GM19455 (cell line): ENCODE measurements around the gene DOC2B.
"Not testable (repeated sequence)": the region's sequence is repeated elsewhere in the genome, so short reads cannot be mapped to it uniquely, and the experiment has no call there.

Source experiments
- ATAC-seq: cut with Tn5 transposase; IDR thresholded peaks from one replicate; pipeline ENCODE4 v1.9.1; 2021; ENCODE audit not compliant: unreplicated experiment

DOC2B gene

DNA sequence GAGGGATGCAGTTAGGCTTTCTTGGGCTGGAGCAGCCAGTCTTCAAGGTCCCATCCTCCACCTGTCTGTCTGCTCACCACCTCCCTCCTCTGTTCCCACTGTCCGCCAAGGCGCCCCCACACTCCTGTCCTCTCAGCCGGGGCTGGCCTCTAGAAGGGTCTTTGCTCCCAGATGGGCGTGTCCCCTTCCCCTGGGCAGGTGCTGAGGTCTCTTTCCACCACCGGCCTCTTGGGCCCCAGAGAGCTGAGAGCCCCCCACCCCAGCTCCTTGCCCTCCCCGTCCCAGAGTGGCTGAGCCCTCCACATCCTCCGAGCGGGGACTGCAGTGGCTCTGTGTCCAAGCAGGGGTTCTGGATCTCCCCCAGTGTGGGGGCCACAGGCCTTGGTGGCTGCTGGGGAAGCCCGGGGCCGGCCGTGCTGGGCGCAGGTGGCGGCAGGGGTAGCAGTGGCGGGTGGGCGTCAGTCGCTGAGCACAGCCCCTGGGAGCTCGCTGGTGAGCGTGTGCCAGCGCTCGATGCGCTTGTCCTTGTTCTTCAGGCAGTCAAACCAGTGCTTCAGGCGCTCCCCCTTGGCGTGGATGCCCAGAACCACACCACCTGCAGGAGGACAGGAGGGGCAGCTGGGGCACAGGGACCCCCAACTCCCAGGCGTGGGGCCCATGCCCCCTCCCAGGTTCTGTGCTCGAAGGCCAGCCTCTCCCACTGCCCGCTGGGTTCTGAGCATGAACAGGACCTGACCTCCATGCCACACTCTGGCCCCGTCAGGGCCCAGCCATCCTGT is 34.3 kb downstream of the DOC2B start:
- ATAC-seq = no peak

DNA sequence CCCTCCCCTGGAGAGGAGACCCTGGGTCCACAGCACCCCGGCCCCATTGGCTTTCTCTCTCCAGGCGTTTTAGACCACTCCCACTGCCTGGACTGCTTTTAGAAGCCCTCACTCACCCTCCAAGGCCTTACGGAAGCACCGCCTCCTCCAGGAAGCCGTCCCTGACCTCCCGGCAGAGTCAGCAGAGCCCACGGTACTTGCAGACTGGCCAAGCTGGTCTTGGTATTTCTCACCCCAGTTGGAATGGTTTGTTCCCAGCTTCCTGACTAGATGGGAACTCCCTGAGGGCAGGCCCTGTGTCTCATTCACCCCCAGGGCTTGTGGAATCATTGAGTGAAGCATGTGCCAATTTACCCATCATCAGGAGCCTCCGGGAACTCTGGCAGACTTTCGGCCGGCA is 34.9 kb downstream of the DOC2B start:
- no peak for ATAC-seq

DNA sequence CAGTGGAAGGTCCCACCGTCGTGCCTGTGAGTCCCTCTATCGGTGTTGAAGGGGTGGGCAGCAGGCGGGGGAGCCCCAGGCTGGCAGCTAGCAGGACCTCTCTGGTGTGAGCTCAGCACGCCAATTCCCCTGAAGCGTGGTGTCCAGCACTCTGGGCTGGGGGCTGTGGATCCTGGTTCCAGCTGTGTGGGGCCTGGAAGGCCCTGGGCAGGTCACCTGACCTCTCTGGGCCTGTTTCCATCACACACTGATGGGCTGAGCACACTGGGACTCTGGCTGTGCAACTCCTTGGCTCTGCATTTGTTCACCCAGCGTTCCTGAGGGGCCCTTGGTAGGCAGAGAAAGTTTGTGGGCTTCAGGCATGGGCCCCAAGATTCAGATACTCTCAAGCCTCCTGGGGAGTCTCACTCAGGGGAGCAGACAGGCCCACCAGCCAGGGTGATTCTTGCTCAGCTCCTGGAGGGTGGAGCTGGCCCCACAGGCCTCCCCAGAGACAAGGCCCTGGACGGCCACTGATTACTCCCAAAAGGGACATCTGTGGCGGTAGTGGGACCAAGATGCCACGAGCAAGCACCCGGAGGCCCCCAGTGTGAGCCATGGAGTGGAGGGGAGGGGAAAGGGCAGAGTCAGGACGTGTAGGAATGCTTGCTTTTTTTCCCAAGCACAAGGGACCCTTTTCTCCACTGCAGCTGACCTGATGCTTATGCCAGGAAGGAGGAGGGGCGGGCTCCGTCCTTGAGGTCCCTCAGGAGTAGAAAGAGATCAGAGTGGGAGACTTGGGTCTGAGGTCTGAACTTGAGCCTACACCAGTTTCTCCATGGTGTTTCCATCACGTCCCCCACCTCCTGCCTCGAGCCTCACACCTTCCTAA is 35.5 kb downstream of the DOC2B start:
- no peak for ATAC-seq

DNA sequence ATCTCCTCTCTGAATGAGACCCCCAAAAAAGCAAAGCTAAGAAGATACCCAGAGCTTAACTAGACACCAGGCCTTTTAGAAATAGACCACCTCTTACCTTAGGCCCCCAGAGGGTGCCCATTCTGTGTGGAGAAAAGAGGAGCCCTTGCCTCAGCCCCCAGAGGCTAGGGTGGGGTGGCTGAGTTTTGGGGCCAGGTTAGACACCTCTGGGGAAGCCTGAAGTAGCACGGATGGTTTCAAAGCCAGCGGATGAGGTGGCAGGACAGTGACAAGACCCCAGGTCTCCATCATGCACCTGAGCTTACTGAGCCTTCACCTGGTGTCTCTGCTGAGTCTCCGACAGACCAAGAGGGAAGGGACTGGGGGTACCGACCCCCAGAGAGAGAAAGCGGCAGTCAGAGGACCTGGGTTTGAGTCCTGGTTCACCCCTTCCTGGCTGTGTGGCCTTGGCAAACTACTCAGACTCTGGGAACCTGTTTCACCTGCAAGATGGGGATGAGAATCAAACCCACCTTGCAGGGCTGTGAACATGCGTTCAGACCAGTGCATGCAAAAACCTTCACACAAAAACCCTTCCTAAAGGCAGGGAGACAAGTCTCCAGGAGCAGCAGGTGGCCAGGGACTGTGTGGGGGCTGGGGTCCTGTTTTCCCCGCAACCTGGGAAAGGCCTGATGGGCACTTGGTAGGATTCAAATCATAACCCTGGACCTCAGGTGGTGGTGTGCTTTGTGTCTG is 36.3 kb downstream of the DOC2B start:
- no peak for ATAC-seq

GRCh38 chr17:143785-144281 is 37.6 kb downstream of the DOC2B start:
- ATAC-seq = no peak

DNA sequence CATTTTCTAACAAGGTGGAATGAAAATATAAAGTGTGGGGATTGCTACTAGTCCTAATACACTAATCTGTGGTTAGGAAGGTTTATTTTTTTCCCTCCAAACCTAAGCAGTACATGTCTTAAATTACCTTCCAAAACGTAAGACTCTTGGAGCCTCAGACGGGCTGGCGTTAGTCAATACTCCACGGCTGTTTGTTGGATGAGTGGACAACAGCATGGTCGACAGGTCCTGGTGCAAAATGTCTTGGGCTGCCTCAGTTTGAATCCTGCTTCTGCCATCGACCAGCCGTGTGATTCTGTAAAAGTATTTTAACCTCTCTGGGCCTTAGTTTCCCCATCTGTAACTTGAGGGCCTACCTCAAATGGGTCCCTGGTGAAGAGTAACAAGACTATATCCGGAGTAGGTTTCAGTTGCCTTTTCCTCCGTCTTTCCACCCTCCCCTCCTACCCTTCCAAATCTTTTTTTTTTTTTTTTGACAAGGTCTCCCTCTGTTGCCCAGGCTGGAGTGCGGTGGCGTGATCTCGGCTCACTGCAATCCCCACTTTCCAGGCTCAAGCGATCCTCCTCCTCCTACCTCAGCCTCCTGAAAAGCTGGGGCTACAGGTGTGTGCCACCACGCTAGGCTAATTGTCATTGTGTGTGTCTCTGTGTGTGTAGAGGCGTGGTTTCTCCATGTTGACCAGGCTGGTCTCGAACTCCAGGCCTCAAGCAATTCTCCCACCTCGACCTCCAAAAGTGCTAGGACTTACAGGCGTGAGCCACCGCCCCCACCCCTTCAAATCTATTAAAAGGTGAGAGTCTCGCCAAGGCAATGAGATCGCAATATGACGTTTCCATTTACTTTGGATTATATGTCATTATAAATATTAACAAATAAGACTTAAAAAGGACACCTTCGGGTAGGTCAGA is 38.3 kb downstream of the DOC2B start:
- ATAC-seq = no peak

DNA sequence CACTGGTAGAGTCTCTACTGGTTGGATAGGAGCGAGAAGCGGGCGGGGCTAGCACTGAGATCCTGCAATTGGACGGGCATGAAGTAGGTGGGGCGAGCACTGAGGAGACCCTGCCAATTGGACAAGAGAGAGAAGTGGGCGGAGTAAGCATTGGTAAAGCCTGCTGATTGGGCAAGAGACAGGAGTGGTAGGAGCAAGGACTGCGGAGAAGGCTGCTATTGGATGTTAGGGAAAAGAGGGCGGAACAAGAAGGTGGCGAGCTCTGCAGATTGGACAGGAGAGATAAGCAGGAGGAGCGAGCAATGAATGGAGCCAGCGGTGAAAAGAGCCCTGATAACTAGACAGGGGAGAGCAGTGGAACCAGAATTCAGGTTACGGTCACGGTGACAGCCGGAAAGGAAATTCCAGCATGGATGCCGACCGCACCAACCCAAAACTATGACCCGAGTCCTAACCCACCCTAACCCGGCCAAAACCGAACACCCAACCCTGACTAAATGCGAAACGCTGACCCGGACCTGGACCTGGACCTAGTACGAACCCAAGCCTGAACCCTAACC is 39.3 kb downstream of the DOC2B start:
- ATAC-seq = no peak

GRCh38 chr17:139401-140205 is 41.8 kb downstream of the DOC2B start:
- not testable (repeated sequence) for ATAC-seq

- ATAC-seq = not testable (repeated sequence)
Observed at GRCh38 chr17:137166-137807, 44.2 kb downstream of the DOC2B start, which contains the start of gene SCGB1C2. SCGB1C2 (plus strand) TSS chr17:137569; CDS start chr17:137591, 22 bp downstream.

DNA sequence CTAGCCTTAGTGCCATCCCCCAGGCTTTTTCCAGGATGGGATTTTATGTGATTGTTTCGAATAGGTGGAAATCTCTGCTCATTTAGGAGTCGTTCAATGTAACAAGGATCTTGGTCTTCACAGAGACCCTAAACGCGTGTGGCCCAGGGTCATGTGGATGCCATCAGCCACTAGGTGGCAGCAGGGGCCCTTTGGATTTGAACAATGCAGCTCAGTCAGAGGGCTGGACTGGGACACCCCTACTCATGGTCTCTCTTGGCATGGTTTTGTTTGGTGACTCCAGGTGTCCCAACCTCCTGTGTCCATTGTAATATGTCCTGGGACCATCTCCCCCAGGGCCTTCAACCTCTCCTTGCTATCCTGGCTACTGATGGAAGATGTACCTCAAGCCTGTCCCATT is 44.9 kb downstream of the DOC2B start:
- ATAC-seq = peak; percentile 54

GRCh38 chr17:135895-136294 is 45.6 kb downstream of the DOC2B start:
- ATAC-seq = not testable (repeated sequence)

- ATAC-seq = not testable (repeated sequence)
Observed at GRCh38 chr17:135022-135421, 46.4 kb downstream of the DOC2B start.

- peak; percentile 83 for ATAC-seq
Observed at GRCh38 chr17:134332-134785, 47.1 kb downstream of the DOC2B start.

DNA sequence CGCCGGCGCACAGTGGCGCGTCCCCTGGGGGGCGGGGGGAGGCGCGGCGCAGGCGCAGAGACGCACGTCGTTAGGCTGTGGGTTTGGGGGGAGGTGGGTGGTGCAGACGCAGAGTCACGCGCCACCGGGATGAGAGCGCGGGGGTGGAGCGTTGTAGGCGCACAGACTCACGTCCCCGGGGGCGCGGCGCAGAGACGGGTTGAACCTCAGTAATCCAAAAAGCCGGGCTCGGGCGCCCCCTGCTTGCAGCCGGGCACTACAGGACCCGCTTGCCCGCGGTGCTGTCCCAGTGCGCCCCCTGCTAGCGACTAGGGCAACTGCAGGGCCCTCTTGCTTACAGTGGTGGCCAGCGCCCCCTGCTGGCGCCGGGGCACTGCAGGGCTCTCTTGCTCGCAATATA is 47.5 kb downstream of the DOC2B start:
- not testable (repeated sequence) for ATAC-seq

- ATAC-seq = not testable (repeated sequence)
Observed at GRCh38 chr17:118339-118917, 63.0 kb downstream of the DOC2B start.

DNA sequence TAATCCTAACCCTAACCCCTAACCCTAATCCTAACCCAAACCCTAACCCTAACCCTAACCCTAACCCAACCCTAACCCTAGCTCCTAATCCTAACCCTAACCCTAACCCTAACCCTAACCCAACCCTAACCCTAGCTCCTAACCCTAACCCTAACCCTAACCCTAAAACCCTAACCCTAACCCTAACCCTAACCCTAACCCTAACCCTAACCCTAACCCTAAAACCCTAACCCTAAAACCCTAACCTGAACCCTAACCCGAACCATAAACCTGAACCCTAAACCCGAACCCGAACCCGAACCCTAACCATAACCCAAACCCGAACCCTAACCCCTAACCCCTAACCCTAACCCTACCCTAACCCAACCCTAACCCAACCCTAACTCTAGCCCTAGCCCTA is 68.3 kb downstream of the DOC2B start:
- not testable (repeated sequence) for ATAC-seq
